Right cardiac atrium (tissue), 5 donors: ENCODE results near the gene ARMC10. TPM values are rescaled to one million over a fixed set of nuclear protein-coding genes. Genes with fewer than 3 reads are reported as not detected.
"Not testable (repeated sequence)": the region's sequence is repeated elsewhere in the genome, so short reads cannot be mapped to it uniquely, and the experiment has no call there.

Source experiments
- ATAC-seq, 2 donors: fragments of 200-7000 bp; cut with Tn5 transposase; one replicate each; pipeline versions ENCODE4 v1.8.0 to v1.9.1; 2020; ENCODE audit warnings: moderate library complexity in 2 of 2, mild to moderate bottlenecking in 1 of 2
- DNase-seq, 3 donors: peaks; one replicate each; pipeline ENCODE4 v3.0.0-alpha.2; 2020
- H3K27ac ChIP-seq: one replicate; pipeline ENCODE4 v1.5.1; 2013; ENCODE audit warnings: mild to moderate bottlenecking, low read length, control low read depth, moderate library complexity
- H3K27me3 ChIP-seq: one replicate; pipeline ENCODE4 v1.6.1; 2013; ENCODE audit not compliant: control insufficient read depth, insufficient read depth
- H3K4me1 ChIP-seq: one replicate; pipeline ENCODE4 v1.6.1; 2013; ENCODE audit warnings: low read length; ENCODE audit not compliant: control insufficient read depth, insufficient read depth
- H3K4me3 ChIP-seq: one replicate; pipeline ENCODE4 v1.5.1; 2013; ENCODE audit warnings: low read length, control low read depth
- H3K9me3 ChIP-seq: one replicate; pipeline ENCODE4 v1.6.1; 2013; ENCODE audit warnings: low read length; ENCODE audit not compliant: control insufficient read depth
- WGBS: extraction: QIAGEN DNeasy Blood & Tissue Kit; methylation state at CpG from one replicate; pipeline ENCODE4 v1.1.7; 2013; 5-methylcytosine and 5-hydroxymethylcytosine counted together
- intact Hi-C, 4 donors: fragments of 100-400 bp; cut with DNase I; formaldehyde crosslinking; loops; one replicate each; pipeline versions ENCODE4 v1.11.0 to v1.14.0; 2022 to 2023
- polyA plus RNA-seq: library from polyadenylated mRNA; stranded (reverse); fragments of 200-250 nt; gene quantifications from one replicate; pipeline ENCODE4 v1.2.3, GENCODE V29; 2013
- total RNA-seq, 4 donors: library from RNA; stranded (reverse); fragmentation: NEBNext Ultra II Directional; extraction: Animal tissue kit (Norgen Biotek cat#: 25700); gene quantifications; one replicate each; pipeline ENCODE4 v1.2.1, GENCODE V29; 2021
- donor health status: healthy with polysubstance abuse.
- donor health status: DM: no; HTN: yes; CAD: no.
- donor health status: DM: no; HTN: no; CAD: no.
- donor health status: DM: no; HTN: yes; CAD: no; lungs with severe emphysema.
- donor health status: DM: yes; HTN: yes; CAD: no.

The ARMC10 gene
- total and polyA plus RNA-seq, 5 donors, result 14.7 to 23.8 (median 21.0) TPM

DNA sequence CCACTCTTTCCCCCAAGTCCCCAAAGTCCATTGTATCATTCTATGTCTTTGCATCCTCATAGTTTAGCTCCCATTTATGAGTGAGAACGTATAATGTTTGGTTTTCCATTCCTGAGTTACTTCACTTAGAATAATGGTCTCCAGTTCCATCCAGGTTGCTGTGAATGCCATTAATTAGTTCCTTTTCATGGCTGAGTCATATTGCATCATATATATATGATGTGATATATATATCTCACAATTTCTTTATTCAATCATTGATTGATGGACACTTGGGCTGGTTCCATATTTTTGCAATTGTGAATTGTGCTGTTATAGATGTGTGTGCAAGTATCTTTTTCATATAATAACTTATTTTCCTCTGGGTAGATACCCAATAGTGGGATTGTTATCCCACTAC, 18.9 kb upstream of the ARMC10 start:
- WGBS, result 86% methylated on average over 1 of the region's 1 CpG

DNA sequence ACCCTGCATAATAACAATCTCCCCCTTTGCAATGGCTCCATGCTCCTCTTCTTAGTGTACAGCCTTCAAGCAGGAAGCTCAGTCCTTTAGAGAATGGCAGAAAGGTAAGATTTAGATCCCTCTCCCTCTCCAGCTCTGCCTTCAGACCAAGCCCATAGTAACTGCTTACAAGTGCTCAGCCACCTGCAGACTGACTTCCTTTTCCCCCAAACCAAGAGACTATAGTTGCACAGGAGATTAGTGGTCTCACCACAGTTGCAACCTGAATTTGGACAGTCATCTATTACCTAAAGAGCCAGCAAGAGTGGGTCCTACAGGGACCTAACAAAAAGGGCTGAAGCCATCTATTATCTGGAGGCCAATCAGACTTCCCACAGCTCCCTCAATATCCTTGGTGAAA, 16.8 kb upstream of the ARMC10 start:
- DNase-seq, result no peak
- no peak for ATAC-seq
- Histone ChIP-seq H3K9me3 (no peaks in the 10 kb centered on the region), H3K27me3 (no peaks in the 10 kb centered on the region), H3K4me3 (no peak overlapping the region), H3K4me1 (no peaks in the 10 kb centered on the region), H3K27ac (no peak overlapping the region)
- intact Hi-C loops, result no loop called here

More for the DNA sequence above, 18.9 kb upstream of the ARMC10 start:
- H3K27me3 ChIP-seq, DNase-seq, H3K9me3 ChIP-seq, H3K27ac ChIP-seq, H3K4me3 ChIP-seq, H3K4me1 ChIP-seq, intact Hi-C loops, ATAC-seq: not testable (repeated sequence)

DNA sequence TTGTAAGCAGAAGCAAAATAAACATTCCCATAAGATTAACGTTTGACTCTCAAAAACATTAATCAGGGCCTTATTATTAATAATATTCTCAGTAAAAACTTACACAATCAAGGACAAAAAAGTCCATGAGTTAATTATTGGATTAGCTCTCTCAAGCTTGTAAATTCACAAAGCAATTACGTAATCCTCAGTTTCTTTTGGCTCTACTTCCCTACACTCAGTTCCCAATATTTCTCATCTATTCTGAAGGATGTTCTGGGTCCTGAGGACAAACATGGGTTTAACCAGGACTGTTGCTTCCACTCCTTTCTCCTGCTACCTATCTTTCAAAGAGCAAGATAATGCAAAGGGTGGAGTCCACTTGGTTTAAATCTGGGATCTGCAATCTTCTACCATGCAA, 15.5 kb upstream of the ARMC10 start:
- no peaks in the 10 kb centered on the region for H3K27me3 ChIP-seq
- H3K27ac ChIP-seq, result no peak overlapping the region
- intact Hi-C loops, result no loop called here
- no peak for DNase-seq
- WGBS, result 44% methylated on average over 2 of the region's 2 CpGs
- no peaks in the 10 kb centered on the region for H3K9me3 ChIP-seq
- no peaks in the 10 kb centered on the region for H3K4me1 ChIP-seq
- H3K4me3 ChIP-seq, result no peak overlapping the region
- ATAC-seq, result peak in 1 of 2 donors; percentile 54

DNA sequence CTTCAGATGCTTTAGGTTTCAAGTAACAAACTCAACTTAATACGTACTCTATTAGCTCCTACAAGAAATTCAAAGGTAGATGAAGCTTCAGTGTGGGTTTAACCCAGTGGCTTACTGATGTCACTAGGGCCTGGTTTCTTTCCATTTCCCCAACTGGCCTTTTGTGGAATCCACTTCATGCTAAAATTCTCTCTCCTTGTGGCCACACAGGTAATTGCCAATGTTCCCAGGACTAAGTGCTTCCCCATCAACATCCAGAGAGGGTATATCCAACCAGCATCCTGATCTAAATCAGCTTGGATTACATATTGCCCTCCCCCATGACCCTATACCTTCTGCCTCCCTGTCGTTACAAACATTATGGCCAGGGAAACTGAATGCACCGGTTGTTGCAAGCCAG, 11.0 kb upstream of the ARMC10 start:
- DNase-seq, result no peak
- intact Hi-C loops, result loop anchor here in 1 of 4 donors (10.0 kb wide), 1 partner anchor 309 kb away; no protein-coding TSS in a partner anchor
- Histone ChIP-seq H3K27ac (no peak overlapping the region), H3K9me3 (no peaks in the 10 kb centered on the region), H3K4me1 (no peaks in the 10 kb centered on the region), H3K4me3 (no peak overlapping the region), H3K27me3 (no peaks in the 10 kb centered on the region)
- no peak for ATAC-seq
- WGBS, result 85% methylated on average over 3 of the region's 3 CpGs

DNA sequence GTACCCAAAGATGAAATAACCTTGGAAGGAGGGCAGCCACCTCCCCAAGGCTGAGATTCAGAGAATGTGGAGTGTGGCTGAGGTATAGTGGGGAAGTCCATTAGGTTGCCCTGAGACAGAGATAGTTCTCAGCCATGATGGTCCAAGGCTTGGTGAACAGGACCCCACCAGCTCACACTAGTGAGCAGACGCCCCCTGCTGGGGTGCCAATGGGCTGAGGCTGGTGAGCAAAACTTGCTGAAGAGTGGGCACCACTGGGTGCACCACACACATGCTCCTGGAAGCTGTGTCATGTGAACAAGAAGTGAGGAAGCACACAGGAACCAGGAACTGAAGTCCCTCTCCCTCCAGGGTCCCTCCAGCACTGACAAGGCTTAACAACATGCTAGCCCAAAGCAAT, 9.3 kb upstream of the ARMC10 start:
- Histone ChIP-seq H3K9me3 (no peaks in the 10 kb centered on the region), H3K4me3 (no peak overlapping the region), H3K4me1 (no peaks in the 10 kb centered on the region), H3K27ac (no peak overlapping the region), H3K27me3 (no peaks in the 10 kb centered on the region)
- WGBS, result 17% methylated on average over 1 of the region's 1 CpG
- ATAC-seq, result no peak
- intact Hi-C loops, result loop anchor here in 1 of 4 donors (10.0 kb wide), 1 partner anchor 311 kb away; no protein-coding TSS in a partner anchor
- peak; percentile 31 to 77 (median 72) for DNase-seq

DNA sequence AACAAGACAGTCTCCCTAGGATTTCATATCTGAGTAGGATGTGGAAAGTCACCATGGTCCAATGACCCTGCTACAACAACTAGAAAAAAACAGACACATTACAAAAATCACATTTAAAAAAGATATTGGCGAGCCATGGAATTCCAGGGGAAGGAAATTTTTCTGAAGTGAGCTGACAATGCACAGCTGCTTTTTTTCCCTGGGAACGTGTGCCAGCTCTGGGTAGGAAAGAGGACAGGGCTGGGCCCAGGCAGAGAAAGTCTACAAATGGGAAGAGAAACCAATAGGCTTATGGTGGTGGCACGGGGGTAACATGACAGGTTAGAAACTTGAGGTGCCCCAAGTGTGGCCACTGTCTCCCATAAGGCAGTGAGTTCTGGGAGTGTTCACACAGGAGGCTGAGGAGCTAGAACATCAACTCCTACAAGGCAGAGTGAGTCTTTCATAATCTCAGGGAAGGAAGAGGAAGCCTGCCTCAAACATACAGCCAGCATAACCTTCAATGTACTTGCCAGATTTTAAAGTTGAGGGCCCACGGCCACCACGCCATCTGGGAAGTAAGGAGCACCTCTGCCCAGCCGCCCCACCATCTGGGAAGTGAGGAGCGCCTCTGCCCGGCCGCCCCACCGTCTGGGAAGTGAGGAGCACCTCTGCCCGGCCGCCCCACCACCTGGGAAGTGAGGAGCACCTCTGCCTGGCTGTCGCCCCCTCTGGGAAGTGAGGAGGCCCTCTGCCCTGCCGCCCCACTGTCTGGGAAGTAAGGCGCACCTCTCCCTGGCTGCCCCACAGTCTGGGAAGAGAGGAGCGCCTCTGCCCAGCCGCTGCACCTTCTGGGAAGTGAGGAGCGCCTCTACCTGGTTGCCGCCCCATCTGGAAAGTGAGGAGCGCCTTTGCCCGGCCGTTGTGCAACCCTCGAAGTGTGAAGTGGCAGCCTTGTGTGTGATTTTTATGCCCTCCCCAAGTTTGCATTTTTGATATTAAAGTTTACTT, 6.2 kb upstream of the ARMC10 start:
- no peak overlapping the region for H3K4me3 ChIP-seq
- H3K27me3 ChIP-seq, result no peaks in the 10 kb centered on the region
- no peak for ATAC-seq
- no peaks in the 10 kb centered on the region for H3K9me3 ChIP-seq
- 91% methylated on average over 23 of the region's 23 CpGs for WGBS
- H3K27ac ChIP-seq, result no peak overlapping the region
- intact Hi-C loops, result loop anchor here in 1 of 4 donors (10.0 kb wide), 1 partner anchor 314 kb away; no protein-coding TSS in a partner anchor
- peak in 1 of 3 donors; percentile 41 for DNase-seq
- H3K4me1 ChIP-seq, result no peaks in the 10 kb centered on the region

DNA sequence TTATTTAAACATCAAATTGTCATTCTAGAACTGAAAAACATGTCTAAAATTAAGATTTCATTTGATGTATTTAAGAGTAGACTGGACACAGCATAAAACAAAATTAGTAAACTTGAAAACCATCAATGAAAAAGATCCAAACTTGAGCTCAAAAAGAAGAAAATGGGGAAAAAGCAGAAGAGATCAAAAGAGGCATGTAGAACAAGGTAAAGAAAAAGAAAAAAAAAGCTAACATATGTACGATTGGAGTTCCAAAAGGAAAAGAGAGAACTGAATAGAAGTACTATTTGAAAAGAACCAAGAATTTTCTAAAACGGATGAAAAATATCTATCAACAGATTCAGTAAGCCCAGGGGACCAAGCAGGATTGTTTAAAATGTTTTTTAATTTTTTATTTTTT, 3.9 kb upstream of the ARMC10 start:
- no peaks in the 10 kb centered on the region for H3K9me3 ChIP-seq
- no peak overlapping the region for H3K4me3 ChIP-seq
- no peak overlapping the region for H3K27ac ChIP-seq
- H3K4me1 ChIP-seq, result no peaks in the 10 kb centered on the region
- intact Hi-C loops, result no loop called here
- DNase-seq (no peak), ATAC-seq (no peak)
- 75% methylated on average over 2 of the region's 2 CpGs for WGBS
- no peaks in the 10 kb centered on the region for H3K27me3 ChIP-seq

DNA sequence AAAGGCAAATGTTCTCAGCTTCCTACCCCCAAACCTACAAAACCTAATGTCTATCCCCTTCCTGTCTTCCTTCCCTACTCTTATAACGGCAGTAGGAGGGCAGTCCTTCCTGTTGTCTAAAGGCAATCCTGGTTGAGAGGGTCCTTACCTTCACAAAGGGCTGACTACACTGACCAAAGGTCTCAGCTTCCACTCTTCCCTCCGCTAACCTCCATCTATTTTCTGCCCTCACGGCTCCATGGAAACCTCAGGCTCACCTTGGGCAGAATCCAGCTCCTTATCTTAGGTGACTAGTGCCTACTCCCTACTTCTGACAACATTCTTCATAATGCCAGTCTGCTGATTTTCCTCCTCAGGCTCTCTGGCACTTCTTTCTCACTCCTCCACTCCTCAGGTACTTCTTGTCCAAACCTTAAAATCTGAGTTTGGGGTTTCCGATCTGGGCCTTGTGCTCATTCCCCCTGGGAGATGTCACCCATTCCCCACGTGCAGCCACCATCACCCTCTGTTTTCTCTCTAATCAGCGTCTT, 886 bp upstream of the ARMC10 start:
- no peak for ATAC-seq
- Histone ChIP-seq H3K4me1 (no peaks in the 10 kb centered on the region), H3K4me3 (peak overlapping the region; percentile 75), H3K9me3 (no peaks in the 10 kb centered on the region), H3K27ac (peak overlapping the region; percentile 56), H3K27me3 (no peaks in the 10 kb centered on the region)
- no peak for DNase-seq
- intact Hi-C loops, result no loop called here
- WGBS, result 11% methylated on average over 6 of the region's 6 CpGs

DNA sequence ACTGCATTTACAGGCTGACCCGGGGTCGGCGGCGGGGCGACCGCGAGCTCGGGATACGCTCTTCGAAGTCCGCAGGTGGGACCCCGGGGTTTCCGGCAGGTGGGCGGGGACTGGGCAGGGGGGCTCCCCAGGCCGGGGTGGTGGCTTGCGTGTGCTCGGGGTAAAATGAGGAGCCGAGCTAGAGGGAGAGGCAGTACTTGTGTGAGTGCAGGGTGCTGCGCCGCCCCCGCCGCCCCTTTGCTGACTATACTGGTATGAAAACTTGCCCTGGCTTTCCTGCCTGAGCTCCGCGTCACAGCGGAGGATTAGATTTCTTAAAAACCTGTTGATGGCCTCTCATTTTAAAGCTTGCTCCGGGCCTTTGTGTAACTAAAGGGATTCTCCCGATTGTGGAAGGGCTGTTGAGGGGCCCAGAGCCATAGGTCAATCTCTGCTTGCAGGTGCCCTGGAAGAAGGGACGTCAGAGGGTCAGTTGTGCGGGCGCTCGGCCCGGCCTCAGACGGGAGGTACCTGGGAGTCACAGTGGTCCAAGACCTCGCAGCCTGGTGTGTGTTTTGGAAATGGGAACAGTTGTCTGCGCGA, 488 bp downstream of the ARMC10 start:
- H3K27me3 ChIP-seq, result no peaks in the 10 kb centered on the region
- intact Hi-C loops, result no loop called here
- no peaks in the 10 kb centered on the region for H3K9me3 ChIP-seq
- 2% methylated on average over 36 of the region's 36 CpGs for WGBS
- ATAC-seq (peak; percentile 24), DNase-seq (peak; percentile 55 to 82 (median 80))
- H3K4me3 ChIP-seq, result peak overlapping the region; percentile 75
- H3K4me1 ChIP-seq, result no peaks in the 10 kb centered on the region
- H3K27ac ChIP-seq, result peak overlapping the region; percentile 65

DNA sequence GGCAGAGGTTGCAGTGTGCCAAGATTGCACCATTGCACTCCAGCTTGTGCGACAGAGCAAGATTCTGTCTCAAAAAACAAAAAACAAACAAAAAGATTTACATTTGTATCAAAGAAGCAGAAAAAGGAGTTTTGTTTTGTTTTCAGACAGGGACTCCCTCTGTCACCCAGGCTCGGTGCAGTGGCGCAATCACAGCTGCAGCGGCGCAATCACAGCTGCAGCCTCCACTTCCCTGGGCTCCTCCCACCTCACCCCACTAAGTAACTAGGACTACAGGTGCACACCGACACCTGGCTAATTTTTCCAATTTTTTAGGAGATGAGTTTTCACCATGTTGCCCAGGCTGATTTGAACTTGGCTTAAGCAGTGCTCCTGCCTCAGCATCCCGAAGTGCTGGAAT, 1.8 kb downstream of the ARMC10 start:
- DNase-seq (no peak), ATAC-seq (no peak)
- intact Hi-C loops, result no loop called here
- Histone ChIP-seq H3K4me1 (no peaks in the 10 kb centered on the region), H3K9me3 (no peaks in the 10 kb centered on the region), H3K27me3 (no peaks in the 10 kb centered on the region), H3K4me3 (no peak overlapping the region), H3K27ac (no peak overlapping the region)
- WGBS, result 90% methylated on average over 7 of the region's 7 CpGs

DNA sequence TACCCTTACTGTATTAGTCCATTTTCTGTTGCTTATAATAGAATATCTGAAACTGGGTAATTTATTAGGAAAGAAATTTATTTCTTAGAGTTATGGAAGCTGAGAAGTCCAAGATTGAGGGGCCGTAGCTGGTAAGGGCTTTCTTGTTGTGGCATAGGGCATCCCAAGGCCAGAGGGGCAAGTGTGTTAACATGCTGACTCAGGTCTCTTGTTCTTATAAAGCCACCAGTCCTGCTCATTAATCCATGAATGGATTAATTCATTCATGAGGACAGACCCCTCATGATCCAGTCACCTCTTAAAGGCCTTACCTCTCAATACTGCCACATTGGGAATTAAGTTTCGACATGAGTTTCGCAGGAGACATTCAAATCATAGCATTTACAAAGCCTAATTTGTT, 2.4 kb downstream of the ARMC10 start:
- ATAC-seq, result no peak
- 98% methylated on average over 3 of the region's 3 CpGs for WGBS
- no peak for DNase-seq
- intact Hi-C loops, result no loop called here
- H3K4me1 ChIP-seq, result no peaks in the 10 kb centered on the region
- H3K4me3 ChIP-seq, result no peak overlapping the region
- H3K9me3 ChIP-seq, result no peaks in the 10 kb centered on the region
- H3K27me3 ChIP-seq, result no peaks in the 10 kb centered on the region
- H3K27ac ChIP-seq, result no peak overlapping the region
